ENCODE results near the gene RNF215. TPM values are rescaled to one million over a fixed set of nuclear protein-coding genes. Genes with fewer than 3 reads are reported as not detected.
"Not testable (repeated sequence)": the region's sequence is repeated elsewhere in the genome, so short reads cannot be mapped to it uniquely, and the experiment has no call there.

Gene RNF215
- total RNA-seq, 1 donor from 2014 or later, result 4.8 TPM

DNA sequence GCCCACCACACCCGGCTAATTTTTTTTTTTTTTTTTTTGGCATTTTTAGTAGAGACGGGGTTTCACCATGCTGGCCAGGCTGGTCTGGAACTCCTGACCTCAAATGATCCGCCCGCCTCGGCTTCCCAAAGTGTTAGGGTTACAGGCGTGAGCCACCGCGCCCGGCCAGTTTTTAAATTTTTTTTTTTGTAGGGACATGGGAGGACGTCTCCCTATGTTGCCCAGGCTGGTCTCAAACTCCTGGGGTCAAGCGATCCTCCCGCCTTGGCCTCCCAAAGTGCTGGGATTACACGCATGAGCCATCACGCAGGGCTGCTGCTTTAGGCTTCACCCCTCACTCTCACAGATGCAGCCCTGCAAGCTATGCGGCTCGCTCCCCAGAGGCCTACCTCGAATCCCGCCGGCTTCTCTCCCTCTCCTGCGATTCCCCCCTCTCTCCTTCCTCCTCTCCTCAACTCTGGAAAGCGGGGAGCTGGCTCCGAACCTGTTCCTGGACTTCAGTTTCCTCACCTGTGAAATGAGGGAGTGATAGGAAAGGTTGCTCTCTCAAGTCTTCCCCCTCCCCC is 29.5 kb downstream of the RNF215 start:
- no peak for ATAC-seq

DNA sequence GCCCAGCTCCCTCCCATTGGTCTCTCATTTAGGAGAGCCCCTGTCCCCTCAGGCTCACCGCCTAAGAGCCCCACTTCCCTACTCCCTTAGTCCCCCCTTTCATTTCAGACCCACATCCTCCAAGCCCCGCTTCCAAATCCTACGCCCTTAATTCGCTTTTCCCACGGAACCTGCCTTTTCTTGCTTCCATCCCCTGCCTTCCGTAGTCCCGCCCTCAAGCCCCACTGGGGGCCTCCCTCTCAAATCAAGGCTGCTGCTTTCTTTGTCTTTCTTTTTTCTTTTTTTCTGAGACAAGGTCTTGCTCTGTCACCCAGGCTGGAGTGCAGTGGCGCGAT is 30.0 kb downstream of the RNF215 start:
- no peak for ATAC-seq

DNA sequence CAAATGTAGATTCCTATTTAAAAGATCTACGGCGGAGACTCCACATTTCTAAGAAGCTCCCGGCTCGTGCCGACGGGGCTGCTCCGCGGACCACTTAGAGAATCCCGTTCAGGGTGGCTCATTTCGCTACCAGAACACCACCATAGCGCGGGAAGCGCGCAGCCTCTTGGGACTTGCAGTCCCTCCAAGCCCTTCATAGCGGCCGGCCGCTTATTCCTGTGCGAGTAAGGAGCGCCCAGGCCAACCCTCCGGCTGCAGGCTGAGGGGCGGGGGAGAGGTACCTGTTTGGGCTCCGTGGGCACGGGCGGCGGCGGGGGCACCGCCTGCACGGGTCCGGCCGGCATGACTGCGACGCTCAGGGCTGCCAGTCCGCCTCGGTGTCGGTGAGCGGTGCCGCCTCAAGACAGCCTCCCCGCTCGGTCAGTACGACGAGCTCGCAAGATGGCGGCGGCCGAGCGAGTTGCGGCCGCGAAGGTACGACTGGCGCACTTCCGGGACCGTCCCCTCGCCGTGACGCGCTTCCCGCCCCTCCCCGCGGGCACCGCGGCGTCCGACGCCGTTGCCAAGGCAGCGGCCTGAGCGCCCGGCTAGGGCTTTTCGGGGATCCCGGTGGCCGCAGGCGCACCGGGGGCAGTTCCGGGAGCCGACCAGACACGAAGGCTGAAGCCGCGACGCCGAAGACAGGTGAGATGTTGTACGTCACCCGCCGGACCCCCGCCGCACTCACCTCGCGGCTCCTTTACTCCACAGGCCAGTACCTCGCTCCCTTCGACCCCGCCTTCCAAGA is 30.6 kb downstream of the RNF215 start, which contains the start of the genes CCDC157 and SF3A1:
CCDC157 (plus strand) TSS at position 559 of the 787 bp plus-strand sequence. CDS start 8,994 bp downstream, outside the sequence.
SF3A1 (minus strand) TSS at position 446 of the 787 bp plus-strand sequence; CDS start at position 344, 102 bp downstream.
- ATAC-seq, result peak; percentile 96

DNA sequence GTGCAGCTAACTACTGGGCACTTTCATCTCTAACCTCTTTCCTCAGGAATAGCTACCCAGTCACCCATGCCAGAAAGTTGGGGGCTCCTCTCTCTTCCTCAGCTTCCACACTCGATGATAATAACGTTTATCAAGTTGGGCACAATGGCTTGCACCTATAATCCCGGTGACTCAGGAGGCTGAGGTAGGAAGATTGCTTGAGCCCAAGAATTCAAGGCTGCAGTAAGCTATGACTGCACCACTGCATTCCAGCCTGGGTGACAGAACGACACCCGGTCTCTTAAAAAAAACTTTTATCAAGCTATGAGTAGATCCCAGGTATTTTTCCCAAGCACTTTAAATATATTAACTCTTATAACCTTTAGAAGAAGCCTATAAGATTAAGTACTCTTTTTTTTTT is 32.6 kb downstream of the RNF215 start:
- ATAC-seq, result no peak

DNA sequence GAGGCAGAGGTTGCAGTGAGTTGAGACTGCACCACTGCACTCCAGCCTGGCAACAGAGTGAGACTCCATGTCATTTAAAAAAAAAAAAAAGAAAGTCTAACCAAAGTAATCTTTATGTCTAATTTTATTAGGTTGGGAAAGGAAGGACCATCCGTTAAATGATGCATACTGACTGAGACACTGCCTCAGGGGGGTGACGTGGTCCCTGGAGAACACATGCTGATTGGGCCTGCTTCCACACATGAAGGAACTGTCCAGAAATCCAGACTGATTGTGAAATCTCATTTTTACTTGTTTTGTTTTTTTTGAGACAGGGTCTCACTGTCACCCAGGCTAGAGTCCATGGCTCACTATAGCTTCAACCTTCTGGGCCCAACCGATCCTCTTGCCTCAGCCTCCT is 36.0 kb downstream of the RNF215 start:
- ATAC-seq, result no peak

DNA sequence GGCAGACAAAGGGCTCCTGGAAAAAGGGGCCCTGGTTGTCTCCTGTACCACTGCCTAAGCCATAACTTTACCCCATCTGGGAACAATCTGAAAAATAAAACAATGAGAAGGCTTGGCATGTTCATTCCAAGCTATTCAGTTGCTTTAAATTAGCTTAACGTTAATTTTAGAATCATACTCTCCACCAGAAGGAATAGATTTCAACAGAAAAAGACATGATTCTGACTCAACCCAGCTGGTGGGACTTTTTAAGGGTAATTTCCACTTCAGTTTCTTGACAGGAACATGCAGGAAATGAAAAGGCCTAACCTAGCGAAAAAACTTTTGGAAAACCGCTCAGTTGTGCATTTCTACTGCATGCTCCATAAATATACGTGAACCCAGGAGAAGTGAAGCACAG is 38.4 kb downstream of the RNF215 start:
- ATAC-seq, result no peak

DNA sequence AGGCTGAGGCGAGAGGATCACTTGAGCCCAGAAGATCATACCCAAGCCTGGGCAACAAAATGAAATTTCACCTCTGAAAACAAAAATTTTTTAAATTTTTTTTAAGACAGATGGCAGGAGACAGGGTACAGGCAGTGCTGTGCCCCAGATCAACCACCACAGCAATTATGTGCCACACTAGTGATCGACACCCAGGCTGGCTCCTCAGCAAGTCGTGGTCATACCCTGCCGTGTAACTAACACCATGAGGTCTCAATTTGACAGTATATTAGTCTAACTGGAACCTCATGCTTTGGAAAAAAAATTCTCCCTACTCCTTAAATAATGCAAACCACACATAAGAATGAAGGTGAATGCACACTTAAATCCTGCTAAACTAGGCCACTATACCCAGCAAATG is 38.8 kb downstream of the RNF215 start:
- ATAC-seq, result no peak

DNA sequence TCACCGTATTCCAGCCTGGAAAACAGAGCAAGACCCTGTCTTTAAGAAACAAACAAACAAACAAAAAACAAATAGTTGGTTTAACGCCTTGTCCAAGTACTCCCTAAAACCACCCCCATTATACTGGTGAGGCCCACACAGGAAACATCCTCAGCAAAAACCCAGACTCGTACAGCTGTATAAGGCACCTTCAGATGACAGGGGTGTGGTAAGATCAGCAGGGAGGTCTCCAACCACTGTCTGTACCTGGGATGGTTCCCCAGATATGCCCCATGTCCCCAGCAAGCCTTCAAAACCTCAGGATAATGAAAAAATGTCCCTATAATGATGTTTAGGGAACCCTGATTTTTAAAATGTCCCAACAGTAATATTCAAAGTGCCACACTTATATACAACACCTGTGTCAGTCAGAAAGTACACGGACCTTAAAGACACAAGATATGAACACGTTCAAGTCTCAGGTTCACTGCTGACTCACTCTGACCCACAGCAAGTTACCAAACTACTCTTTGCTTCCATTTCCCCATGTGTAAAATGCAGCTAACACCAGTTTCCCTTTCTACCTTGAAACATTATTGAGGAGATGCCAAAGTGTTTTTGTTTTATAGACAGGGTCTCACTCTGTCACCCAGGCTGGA is 39.8 kb downstream of the RNF215 start:
- peak; percentile 34 for ATAC-seq

DNA sequence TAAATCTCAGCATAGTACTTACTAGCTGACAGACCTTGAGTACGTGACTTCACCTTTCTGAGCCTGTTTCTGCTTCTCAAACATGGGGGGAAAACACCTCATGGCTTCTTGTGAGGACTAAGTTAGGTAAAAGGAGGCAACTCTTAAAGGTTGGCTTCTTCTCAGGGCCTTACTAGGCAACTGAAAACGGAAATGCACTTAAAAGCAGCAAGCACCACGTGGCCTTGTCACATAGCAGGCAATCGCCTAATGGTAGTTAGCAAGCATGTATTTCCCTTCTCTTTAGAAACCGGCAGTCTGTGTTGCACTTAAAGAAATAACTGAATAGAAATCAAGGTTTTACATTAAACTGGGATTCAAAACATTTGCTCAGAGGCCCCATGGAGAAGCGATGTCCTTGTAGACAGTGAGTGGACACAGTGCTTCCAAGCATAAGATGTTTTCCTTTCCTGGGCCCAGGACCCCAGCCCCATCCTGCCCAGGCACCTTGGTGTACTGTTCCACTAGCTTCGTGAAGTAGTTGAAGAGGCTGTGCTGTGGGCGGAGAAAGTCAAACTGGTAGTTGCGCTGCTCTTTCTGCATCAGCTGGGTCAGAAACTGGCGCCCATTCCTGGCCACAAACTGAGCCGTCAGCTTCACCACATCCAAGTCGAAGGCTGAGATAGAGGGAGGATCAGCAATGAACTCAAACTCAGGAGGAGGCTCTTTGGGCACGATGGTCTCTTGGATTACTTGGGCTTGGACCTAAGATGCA is 42.6 kb downstream of the RNF215 start:
- no peak for ATAC-seq

DNA sequence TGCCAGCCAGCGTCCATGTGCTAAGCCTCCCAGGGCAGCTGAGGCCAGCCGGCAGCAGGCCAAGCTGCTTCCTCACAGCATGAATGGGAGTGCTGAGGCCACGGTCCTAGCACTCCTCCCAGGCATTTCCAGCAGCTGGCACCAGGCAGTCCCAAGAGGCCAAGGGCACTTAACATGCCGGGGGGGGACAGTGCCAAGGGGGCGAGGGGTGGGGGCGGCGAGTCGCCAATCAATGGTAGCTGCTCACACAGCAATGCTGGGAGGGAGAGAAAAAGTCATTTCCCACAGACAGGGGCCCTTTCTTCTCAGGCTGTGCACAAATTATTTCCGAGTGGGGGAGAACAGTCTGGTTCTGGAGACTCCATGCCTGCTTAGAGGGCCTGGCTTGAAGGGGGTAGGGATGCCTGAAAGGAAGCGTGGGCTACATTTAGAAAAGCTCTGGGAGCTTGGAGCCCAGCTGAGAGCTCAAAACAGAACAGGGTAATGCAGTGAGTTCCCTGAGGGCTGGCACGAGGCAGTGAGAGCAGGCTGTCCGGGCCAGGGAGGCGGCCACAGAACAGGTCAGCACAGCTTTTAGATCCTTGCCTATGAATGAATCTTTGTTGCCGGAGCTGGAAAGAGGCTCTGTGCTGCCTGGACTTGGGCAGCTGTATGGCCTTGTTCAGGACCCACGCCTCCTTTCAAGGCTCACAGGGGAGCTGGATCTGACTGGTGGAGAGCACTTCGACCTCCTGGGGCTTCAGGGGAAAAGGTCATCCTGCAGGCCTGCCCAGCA is 46.1 kb downstream of the RNF215 start:
- ATAC-seq, result peak; percentile 32

DNA sequence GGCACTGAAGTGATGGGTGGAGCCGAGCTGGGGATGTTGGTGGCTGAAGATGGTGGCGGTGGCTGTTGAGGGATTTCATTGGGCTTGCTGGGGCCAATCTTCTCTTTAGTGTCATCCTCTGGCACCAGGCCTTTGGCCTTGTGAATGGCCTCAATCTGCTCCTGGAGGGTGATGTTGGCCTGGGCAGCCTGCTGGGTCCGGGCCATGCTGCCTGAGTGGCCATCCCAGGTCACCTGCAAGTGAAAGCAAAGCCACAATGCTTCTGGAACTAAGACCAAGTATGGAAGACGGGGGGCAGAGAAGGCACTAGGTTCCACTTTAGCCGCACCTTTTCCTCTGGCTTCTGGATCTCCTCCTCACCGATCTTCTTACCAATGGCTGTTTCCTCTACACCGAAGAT is 48.4 kb downstream of the RNF215 start:
- no peak for ATAC-seq

DNA sequence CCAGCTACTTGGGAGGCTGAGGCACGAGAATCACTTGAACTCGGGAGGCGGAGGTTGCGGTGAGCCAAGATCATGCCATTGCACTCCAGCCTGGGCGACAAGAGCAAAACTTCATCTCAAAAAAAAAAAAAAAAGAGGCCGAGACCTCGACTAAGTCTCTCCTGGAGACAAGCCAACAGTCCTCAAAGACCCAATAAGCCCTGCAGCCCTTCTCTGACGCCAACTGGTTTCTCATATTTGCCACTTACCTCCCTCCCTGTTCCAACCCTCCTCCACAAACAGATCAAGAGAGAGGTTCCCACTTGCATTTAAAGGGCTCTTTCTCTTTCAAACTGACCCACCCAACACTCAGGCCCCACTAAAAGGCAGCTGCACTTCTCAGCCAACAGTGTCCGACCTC is 48.9 kb downstream of the RNF215 start:
- ATAC-seq, result not testable (repeated sequence)

DNA sequence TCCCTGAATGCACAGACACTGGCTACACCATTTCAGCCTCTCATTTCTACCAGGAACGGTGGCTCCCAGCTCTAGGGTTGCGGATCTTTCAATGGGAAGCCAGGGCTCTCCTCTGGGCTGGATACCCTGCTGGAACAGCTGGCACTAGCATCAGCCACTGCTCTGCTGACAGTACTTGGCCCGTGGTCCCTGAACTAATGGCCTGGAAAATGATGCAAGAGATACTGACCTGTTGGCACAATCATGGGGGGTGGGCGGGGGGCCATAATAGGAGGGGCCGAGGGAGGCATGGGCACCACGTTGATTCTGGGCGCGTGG is 49.8 kb downstream of the RNF215 start:
- ATAC-seq, result no peak

DNA sequence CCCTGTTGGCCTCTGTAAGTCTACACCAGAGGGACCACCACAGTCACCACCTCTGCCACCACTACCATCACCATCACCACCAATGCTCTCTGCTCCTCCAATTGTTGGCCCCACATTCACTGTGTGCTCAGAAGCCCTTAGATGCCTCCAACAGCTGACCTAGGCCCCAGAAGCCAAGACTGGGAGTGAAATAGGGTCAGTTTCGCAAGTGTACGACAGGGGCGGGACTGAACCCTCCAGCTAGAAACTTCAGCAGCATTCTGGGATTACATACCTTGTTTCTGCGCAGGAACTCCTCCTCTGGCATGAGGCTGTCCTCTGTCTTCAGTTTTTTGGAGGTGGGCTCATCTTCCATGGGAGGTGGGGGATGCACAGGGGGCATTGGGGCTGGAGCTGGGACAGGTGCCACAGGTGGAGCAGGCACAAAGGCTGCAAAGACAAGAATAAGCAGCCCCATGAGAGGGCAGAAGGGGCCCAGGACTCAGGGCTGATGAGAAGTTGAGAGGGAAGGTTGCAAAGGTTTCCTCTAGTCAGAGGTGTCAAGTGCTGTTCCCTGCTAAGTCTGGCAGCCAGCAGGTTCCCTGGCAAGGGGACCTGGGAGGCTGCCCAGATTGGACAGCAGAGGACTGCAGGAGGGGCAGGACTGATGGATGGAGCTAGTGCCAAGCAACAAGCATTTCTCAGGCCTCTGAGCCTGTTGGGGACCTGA is 50.3 kb downstream of the RNF215 start:
- no peak for ATAC-seq

DNA sequence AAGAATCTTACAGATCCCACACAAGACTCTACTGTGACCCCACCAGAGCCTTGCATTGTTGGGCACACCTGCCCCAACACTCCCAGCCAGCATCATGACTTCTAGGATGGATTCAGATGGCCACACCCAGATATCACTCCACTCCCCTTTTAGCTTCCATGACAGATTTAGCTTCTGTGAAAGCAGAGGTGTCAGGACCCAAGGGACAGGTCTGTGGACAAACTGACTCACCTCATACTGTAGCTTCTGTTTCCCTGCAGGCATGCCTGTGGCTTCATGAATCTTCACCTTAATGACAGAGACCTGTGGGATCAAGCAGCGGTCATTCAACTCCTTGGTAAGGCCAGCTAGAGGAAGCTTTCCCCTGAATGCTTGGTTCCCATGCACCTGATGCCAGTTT is 52.0 kb downstream of the RNF215 start:
- ATAC-seq, result no peak

DNA sequence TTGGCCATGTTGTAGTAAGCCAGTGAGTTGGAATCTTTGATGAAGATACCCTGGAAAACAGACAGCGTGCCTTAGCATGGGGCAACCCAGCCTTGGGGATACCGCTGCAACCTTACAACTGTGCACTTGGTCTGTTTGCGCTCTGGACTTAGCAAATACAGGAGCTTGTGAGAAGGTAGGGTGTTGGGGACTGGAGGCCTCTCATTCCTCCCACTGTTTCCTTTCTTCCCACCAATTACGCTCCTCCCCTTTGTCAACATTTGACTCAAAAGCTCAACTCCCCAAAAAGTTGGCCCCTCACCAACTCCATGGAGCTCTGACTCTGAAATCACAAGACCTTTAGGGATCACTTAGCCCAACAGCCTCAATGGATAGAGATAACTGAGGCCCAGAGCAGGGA is 52.6 kb downstream of the RNF215 start:
- no peak for ATAC-seq

DNA sequence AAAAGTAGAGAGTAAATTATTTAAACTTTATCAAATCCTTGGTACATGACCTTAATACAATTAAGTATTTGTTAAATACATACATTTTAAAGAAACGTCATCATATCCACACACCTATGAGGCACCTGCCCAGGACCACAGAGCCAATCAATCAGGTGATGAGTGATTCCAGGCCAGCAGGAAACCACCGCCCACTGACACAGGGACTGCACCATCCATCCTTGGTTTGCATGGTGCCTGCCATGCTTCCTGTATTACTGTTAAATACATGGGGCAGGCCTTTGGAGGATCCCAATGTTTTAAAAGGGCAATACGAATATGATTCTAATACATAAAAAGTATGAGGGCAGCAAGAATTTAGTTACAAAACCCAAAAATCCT is 53.5 kb downstream of the RNF215 start:
- no peak for ATAC-seq

DNA sequence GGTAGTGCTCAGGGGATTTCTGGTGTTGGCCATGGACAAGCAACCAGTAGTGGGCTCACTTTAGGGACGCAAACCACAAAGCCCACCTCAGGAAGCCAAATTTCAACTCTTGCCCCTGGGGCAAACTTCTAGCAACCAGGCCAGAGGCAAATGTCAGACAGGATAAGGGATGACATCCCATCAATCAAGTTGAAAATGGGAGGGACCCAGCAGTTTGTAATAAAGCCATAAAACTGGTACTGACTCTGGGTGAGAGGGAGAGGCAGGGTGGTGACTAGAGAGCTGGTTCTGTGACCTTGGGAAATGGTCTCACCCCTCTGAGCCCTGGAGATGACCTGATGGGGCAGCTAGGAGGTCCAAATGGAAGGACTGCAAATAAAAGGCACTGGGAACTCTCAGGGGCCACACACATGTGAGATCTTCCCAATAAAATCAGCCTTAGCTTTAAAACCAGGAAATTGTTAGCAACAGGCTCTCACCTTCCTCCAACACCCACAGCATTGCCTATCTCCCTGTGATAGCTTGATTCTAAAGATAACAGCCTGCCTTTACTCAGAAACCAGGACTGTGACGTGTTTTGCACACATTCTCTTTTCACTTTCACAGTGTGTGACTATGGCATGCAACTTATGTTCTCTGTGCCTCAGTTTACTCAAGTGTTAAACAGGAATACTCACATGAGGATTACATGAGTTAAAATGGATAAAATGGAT is 54.1 kb downstream of the RNF215 start:
- ATAC-seq, result no peak

DNA sequence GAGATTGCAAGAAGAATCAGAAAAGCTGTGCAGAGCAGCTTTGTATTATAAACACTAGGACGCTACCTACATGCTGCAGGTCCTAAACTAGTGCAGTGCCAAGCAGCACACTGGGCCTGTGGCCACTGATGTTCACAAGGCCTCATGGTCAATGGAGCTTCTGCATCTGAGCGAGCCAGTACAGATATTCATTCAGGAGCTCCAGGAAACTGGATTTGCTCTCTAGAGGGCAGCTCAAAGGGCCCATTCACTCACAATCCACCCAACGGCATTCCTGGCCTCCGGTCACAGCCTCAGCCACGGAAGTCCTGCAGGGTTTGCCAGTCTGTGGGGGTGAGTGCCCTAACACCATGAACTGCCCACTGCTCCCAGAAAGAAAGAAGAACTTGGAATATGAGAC is 54.7 kb downstream of the RNF215 start:
- ATAC-seq, result no peak
